CD4-positive, alpha-beta T cell treated with Interleukin-15 for 1 hour (primary cell): Measurements from ENCODE around the gene CD300H.

ENCODE experiments used
- DNase-seq: peaks from one replicate; pipeline ENCODE4 v3.0.0-alpha.2; 2020

CD300H gene

GRCh38 chr17:74547736-74548135 lies 19.6 kb downstream of the CD300H start:
- peak; percentile 20 for DNase-seq

GRCh38 chr17:74547264-74547663 lies 20.0 kb downstream of the CD300H start:
- peak; percentile 13 for DNase-seq

- DNase-seq = peak; percentile 7
These were observed 20.7 kb downstream of the CD300H start for GRCh38 chr17:74546586-74546985.

- peak; percentile 75 for DNase-seq
These were observed 21.5 kb downstream of the CD300H start, which contains the start of gene CD300C for GRCh38 chr17:74545843-74546230. Gene CD300C, minus strand, starts transcription at chr17:74546115. Its CDS starts 333 bp downstream, at chr17:74545782.

GRCh38 chr17:74544991-74545842 lies 22.1 kb downstream of the CD300H start:
- DNase-seq = peak; percentile 19

- peak; percentile 18 for DNase-seq
These were observed 23.2 kb downstream of the CD300H start for GRCh38 chr17:74543891-74544760.

GRCh38 chr17:74543406-74543805 lies 23.9 kb downstream of the CD300H start:
- peak; percentile 2 for DNase-seq

GRCh38 chr17:74542727-74543383 lies 24.5 kb downstream of the CD300H start:
- peak; percentile 6 for DNase-seq

- no peak for DNase-seq
These were observed 25.1 kb downstream of the CD300H start for GRCh38 chr17:74542166-74542565.

- DNase-seq = peak; percentile 4
These were observed 25.9 kb downstream of the CD300H start for GRCh38 chr17:74541176-74542111.

- no peak for DNase-seq
These were observed 28.0 kb downstream of the CD300H start for GRCh38 chr17:74539281-74539820.

- no peak for DNase-seq
These were observed 30.4 kb downstream of the CD300H start for GRCh38 chr17:74536890-74537289.

GRCh38 chr17:74532115-74532514 lies 35.2 kb downstream of the CD300H start:
- peak; percentile 83 for DNase-seq

- DNase-seq = no peak
These were observed 36.0 kb downstream of the CD300H start, which contains the start of gene CD300LB for GRCh38 chr17:74531231-74531761. Gene CD300LB, minus strand, starts transcription at chr17:74531475. Its CDS starts 125 bp downstream, at chr17:74531350.

- no peak for DNase-seq
These were observed 36.5 kb downstream of the CD300H start for GRCh38 chr17:74530831-74531150.

GRCh38 chr17:74529243-74529642 lies 38.1 kb downstream of the CD300H start:
- no peak for DNase-seq

GRCh38 chr17:74528491-74529199 lies 38.7 kb downstream of the CD300H start:
- DNase-seq = peak; percentile 75

- DNase-seq = no peak
These were observed 39.6 kb downstream of the CD300H start for GRCh38 chr17:74527756-74528155.

GRCh38 chr17:74527081-74527480 lies 40.2 kb downstream of the CD300H start:
- no peak for DNase-seq

GRCh38 chr17:74526681-74527080 lies 40.6 kb downstream of the CD300H start:
- DNase-seq = no peak
